A673 (cell line): Measurements from ENCODE around the gene SLAMF7.

Experiments
- EZH2 ChIP-seq: fragments of 200-600 bp; sonication (generic); IDR thresholded peaks from 2 replicates; pipeline ENCODE4 v1.6.1; 2017; ENCODE audit warnings: borderline replicate concordance, low read depth, mild to moderate bottlenecking, mixed read lengths, antibody characterized with exemption, low read length; ENCODE audit not compliant: poor library complexity, severe bottlenecking
- TF ChIP-seq, protein P1 (sequence below): fragments of 300-800, 200-600 bp; sonication (generic); conservative IDR thresholded peaks from 2 replicates; pipeline ENCODE4 v1.5.1; 2017; ENCODE audit warnings: low read depth, mild to moderate bottlenecking, antibody characterized with exemption, low read length, moderate library complexity, mixed read lengths

DNA sequence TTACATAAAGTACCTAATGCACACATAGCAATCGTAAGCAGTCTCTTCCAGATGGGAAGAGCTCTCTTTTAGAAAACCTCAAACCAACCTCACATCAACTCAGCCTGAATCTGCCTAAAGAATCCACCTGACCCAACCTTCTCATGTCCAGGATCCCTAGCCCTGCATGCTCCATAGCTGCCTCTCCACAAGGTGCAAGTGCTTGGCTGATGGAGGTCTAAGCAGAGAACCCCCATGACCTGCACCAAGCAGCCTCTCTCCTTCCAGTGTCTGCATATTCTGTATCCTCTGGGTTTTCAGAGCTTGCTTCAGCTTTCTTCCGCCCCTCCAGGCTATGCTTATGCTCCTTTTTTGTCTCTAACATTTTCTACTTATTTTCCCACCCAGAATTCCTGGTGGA lies 59.4 kb downstream of the SLAMF7 start:
- TF ChIP-seq, protein P1, sequence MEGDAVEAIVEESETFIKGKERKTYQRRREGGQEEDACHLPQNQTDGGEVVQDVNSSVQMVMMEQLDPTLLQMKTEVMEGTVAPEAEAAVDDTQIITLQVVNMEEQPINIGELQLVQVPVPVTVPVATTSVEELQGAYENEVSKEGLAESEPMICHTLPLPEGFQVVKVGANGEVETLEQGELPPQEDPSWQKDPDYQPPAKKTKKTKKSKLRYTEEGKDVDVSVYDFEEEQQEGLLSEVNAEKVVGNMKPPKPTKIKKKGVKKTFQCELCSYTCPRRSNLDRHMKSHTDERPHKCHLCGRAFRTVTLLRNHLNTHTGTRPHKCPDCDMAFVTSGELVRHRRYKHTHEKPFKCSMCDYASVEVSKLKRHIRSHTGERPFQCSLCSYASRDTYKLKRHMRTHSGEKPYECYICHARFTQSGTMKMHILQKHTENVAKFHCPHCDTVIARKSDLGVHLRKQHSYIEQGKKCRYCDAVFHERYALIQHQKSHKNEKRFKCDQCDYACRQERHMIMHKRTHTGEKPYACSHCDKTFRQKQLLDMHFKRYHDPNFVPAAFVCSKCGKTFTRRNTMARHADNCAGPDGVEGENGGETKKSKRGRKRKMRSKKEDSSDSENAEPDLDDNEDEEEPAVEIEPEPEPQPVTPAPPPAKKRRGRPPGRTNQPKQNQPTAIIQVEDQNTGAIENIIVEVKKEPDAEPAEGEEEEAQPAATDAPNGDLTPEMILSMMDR, result no peak
- TF ChIP-seq EZH2, result no peak
